K562 (cell line): ENCODE measurements around the gene CPHXL2. TPM values are rescaled to one million over a fixed set of nuclear protein-coding genes. Genes with fewer than 3 reads are reported as not detected.

Experiments
- ARID2 ChIP-seq: fragments of 450-650 bp; IDR thresholded peaks from 2 replicates; pipeline ENCODE4 v1.6.1; 2017; ENCODE audit warnings: antibody characterized with exemption, mild to moderate bottlenecking
- ATF1 ChIP-seq, 2 experiments: fragments of 450-650 bp in 1 of 2; IDR thresholded peaks; 2 replicates each; pipeline ENCODE4 v1.6.1; 2016; ENCODE audit warnings: missing compliant biosample characterization in 1 of 2, missing genetic modification characterization in 1 of 2
- CHD7 ChIP-seq: fragments of 200-600 bp; sonication (generic); IDR thresholded peaks from one replicate; pipeline ENCODE4 v1.6.1; 2012; ENCODE audit warnings: mild to moderate bottlenecking, low read depth, low read length, inconsistent platforms
- GATA2 ChIP-seq: sonication (generic); formaldehyde crosslinking; IDR thresholded peaks from 2 replicates; pipeline ENCODE4 v1.4.0; 2020; ENCODE audit warnings: mild to moderate bottlenecking, missing genetic modification reagents
- GATAD2B ChIP-seq: fragments of 450-650 bp; IDR thresholded peaks from 2 replicates; pipeline ENCODE4 v1.6.1; 2017; ENCODE audit warnings: mild to moderate bottlenecking, borderline replicate concordance
- IFI16 ChIP-seq: fragments of 250-450 bp; sonication (Bioruptor Pico); IDR thresholded peaks from 2 replicates; pipeline ENCODE4 v2.1.2; 2022; ENCODE audit warnings: mild to moderate bottlenecking, inconsistent platforms
- KAT8 ChIP-seq: fragments of 450-650 bp; IDR thresholded peaks from 2 replicates; pipeline ENCODE4 v1.6.1; 2016; ENCODE audit warnings: low read depth, mild to moderate bottlenecking
- MEF2A ChIP-seq: IDR thresholded peaks from 2 replicates; pipeline ENCODE4 v1.6.1; 2011; ENCODE audit warnings: low read depth, mild to moderate bottlenecking, low read length, moderate library complexity; ENCODE audit not compliant: control insufficient read depth
- MTA1 ChIP-seq: fragments of 450-650 bp; IDR thresholded peaks from 2 replicates; pipeline ENCODE4 v1.6.1; 2017; ENCODE audit warnings: borderline replicate concordance
- NCOA6 ChIP-seq: fragments of 450-650 bp; IDR thresholded peaks from 2 replicates; pipeline ENCODE4 v1.6.1; 2017; ENCODE audit warnings: mild to moderate bottlenecking
- PRDM10 ChIP-seq: fragments of 450-650 bp; IDR thresholded peaks from 2 replicates; pipeline ENCODE4 v1.6.1; 2018; ENCODE audit not compliant: partially characterized antibody
- RB1 ChIP-seq: fragments of 450-650 bp; IDR thresholded peaks from 2 replicates; pipeline ENCODE4 v1.6.1; 2017; ENCODE audit warnings: low read depth, mild to moderate bottlenecking
- SP1 ChIP-seq: sonication (generic); formaldehyde crosslinking; IDR thresholded peaks from 2 replicates; pipeline ENCODE4 v1.8.1; 2022; ENCODE audit warnings: mild to moderate bottlenecking, missing genetic modification reagents
- THRAP3 ChIP-seq: fragments of 450-650 bp; IDR thresholded peaks from 2 replicates; pipeline ENCODE4 v1.6.1; 2016; ENCODE audit warnings: mild to moderate bottlenecking, inconsistent platforms, borderline replicate concordance
- ZFP1 ChIP-seq: fragments of 450-650 bp; formaldehyde crosslinking; IDR thresholded peaks from 2 replicates; pipeline ENCODE4 v1.4.0; 2020; ENCODE audit warnings: mild to moderate bottlenecking, mixed read lengths
- ZNF24 ChIP-seq: fragments of 450-650 bp; IDR thresholded peaks from 2 replicates; pipeline ENCODE4 v1.6.1; 2016
- polyA plus RNA-seq, 8 experiments: library from polyadenylated mRNA; depleted of rRNA in 4 of 8; stranded (reverse) in 5 of 8; unstranded in 3 of 8; fragments of >200 nt; fragmentation: Nextera tagmentation in 2 of 8; fragmentation: Illumina TruSeq in 1 of 8; extraction: Ambion mirVana in 2 of 8; extraction: Trizol in 1 of 8; gene quantifications; 2 replicates each; pipeline versions ENCODE4 v1.2.1 to v1.2.3, GENCODE V29; 2011 to 2014; ENCODE audit warnings: inconsistent platforms in 1 of 8, missing spikeins in 1 of 8
- total RNA-seq, 7 experiments: library from RNA; depleted of rRNA in 6 of 7; stranded (reverse); fragments of >200 nt in 6 of 7; fragmentation: Illumina TruSeq in 2 of 7; extraction: Trizol in 2 of 7; gene quantifications; 2 replicates each; pipeline versions ENCODE4 v1.2.1 to v1.2.3, GENCODE V29; 2011 to 2021; ENCODE audit warnings: low replicate concordance in 1 of 7

Gene CPHXL2
- total and polyA plus RNA-seq, 9 of the 15 experiments (the other 6 are each of a cell fraction or from before 2014, with no cell fraction given): not detected

GRCh38 chr16:75621170-75621477 lies 55.7 kb downstream of the CPHXL2 start (continued):
- peak; percentile 21 for TF ChIP-seq PRDM10
- TF ChIP-seq ARID2: peak; percentile 51; the same call in 1 of the 2 replicates
- peak; percentile 34; the same call in 1 of the 2 replicates for TF ChIP-seq THRAP3
- TF ChIP-seq KAT8: no peak
- TF ChIP-seq RB1: 0 out of 2 replicates have a peak, but pooled peaks have one; percentile 5
- peak; percentile 38; the same call in 1 of the 2 replicates for TF ChIP-seq SP1 (CRISPR knock-in tag)
- TF ChIP-seq GATAD2B: peak; percentile 58; the same call in 1 of the 2 replicates
- TF ChIP-seq GATA2 (CRISPR knock-in tag): peak; percentile 67
- TF ChIP-seq ZFP1 (CRISPR knock-in tag): no peak
- TF ChIP-seq IFI16 (CRISPR knock-in tag): no peak
- 0 out of 2 replicates have a peak, but pooled peaks have one; percentile 16 for TF ChIP-seq MEF2A
- no peak for TF ChIP-seq CHD7
- peak; percentile 38; the same call in 1 of the 2 replicates for TF ChIP-seq ZNF24
- TF ChIP-seq NCOA6: peak; percentile 21; the same call in 1 of the 2 replicates
- peak; percentile 24; the same call in 1 of the 2 replicates for TF ChIP-seq MTA1
- no peak for TF ChIP-seq ATF1 (CRISPR knock-in tag; IDR thresholded peaks at IDR 0.05)
- TF ChIP-seq ATF1 (tag; IDR thresholded peaks at IDR 0.05): peak; percentile 42
